HG02759 (cell line): ENCODE results near the gene HOXB7.

Source experiments
- ATAC-seq: cut with Tn5 transposase; IDR thresholded peaks from one replicate; pipeline ENCODE4 v1.9.1; 2021; ENCODE audit warnings: mild to moderate bottlenecking, moderate library complexity; ENCODE audit not compliant: unreplicated experiment

HOXB7 gene

DNA sequence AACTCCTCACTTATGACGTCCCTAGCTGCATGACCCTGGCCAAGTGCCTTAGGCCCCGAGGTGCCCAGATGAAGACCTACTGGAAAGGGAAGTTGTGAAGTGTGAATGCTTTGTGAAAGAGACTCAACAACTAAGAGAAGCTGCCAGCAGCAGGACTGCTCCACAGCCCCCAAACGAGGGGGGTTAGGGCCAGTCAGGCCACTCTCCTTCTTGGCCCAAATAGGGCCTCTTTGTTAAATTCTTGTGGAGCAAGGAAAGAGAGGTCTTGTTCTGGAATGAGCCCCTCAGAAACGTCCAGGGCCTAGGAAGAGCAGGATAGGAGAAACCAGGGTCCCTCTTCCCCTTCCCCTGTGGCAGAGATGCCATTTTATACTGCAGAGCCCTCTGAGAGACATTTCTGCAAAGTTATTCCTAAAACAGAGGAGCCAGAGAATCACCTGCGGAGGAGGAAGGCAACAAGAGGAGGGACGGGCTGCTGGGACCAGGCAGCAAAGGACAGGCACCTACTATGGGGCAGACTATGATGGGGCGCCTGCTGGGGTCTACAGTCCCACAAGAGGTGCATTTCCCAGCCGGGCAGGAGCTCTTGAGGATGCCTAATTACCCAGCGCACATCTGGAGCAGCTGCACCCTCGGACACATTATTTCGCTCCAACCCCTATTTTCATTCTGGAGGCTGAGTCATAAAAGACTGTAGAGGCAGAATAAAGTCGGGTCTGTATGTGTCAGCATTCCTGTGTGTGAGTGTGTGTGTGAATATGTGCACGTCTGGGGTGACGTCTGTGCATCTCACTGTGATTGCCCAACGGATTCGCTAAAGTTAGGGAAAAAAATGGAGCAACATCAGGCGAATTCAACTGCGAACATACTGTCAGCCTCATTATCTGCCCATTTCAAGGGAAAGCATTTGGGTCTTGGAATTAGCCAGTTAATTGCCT is 26.8 kb upstream of the HOXB7 start:
- ATAC-seq, result no peak

DNA sequence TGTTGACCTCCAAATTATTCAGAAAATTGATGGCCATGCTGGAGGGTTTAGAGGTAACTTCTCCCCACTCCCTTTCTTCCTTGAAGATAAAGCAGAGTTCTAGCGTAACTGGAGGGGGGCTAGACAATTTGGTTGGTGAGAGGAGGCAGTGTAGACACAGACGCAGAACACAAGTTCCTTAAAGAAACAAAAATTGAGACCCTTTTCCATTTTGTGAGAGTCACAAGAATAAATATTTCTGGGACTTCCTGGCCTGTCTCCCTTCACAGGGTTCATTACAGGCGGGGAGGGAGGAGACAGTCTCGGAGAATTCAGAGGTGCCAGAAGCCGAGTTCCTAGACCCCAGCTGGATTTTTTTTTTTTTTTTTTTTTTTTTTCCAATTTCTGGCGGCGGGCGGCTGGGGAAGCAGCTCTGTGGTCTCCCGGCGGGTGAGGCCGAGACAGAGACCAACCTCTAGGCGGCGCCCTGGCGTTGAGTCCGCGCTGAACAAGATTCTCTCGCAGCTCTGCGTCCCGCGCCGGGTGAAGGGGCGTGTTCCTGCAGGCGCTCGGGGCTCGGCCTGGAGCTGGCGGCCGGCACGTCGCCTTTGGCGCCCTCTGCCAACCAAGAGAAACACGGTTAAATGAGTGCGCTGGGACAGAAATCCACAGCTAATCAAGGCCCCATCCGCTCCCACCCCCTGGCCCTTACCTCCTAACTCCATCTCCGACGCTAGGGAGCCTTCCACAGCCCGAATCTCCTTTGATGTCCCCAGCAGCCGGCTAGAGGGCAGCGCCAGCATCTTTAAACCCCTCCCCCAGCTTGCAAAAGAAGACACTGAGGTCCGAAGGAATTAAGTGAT is 25.6 kb upstream of the HOXB7 start:
- no peak for ATAC-seq

DNA sequence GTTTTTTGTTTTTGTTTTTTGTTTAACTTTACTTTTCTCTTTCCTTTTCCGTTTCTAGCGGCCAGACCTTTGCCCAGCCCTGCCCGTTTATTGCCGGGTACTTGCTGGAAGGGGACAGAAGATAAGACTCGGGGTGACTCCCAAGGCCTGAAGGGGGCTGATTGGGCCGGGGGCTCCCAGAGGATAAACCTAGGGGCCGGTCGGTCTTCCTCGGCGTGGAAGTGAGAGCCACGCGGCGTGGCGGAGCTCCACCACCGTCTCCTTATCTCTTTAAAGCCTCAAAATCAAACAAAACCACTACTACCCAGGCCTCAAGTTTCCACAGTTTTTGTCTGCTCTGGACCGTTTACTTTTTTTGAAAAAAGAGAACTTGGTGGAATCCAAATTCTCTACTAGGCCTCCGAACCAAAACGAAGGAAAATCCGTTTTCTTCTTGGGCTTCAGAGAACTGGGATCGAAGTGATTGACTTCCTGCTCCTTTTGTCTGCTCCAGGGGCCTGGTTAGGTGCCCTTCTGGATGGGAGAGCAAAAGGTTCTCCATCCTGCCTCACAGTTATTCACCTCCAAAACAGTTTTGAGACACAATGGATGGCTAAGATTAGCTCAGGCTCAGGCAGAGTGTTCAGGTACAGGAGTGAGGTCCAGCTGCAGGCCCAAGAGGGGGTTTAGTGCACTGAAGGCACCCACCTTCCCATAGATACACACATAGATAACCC is 23.8 kb upstream of the HOXB7 start:
- ATAC-seq, result no peak

DNA sequence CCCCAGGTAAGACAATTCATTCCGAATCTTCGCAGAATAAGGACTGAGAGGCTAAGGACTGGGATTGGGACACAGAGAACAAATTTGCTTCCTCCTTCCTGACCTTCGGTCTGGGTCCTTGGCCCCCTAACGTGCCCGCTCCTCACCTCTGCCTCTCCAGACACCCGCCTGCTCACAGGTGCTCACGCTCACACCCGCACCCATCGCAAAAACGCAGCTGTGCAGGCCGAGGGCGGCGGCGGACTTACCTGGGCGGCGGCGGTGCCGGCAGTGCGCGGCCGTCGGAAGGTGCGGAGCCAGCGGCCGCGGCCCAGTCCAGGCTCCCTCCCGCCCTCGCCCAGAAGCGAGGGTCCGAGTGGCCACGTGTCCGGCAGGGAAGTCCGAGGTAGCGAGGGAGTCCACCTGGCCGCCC is 22.5 kb upstream of the HOXB7 start:
- ATAC-seq, result no peak

DNA sequence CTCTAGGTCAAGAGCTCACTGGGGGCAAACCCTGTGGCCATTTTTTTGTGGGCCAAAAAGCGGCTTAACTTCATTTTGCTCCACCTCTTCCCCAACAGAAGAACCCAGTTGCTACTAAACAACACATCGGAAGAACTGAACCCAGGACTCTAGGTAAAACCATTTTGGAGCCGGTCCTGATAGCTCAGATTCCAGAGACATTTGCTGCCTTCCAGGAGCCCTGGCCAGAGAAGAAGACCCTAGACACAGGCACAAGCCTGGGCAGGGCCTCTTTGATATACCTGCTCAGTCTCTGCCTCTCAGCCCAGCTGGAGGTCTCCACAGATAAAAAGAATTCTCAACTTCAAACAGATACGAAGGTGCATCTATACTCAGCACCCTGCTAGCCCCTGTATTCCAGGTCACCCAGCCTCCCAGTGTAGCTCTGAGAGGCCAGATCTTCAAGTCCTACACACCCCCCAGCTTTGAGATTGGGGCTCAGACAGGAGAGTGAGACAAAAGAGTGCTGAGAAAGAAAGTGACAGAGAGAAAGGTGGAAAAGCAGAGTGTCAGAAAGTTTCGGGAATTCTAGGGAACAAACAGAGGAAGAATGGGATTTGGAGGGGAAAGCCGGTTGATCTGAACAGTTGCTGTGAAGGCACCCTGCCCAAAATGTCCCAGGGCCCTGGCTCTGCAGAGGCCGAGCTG is 21.9 kb upstream of the HOXB7 start:
- ATAC-seq, result no peak

DNA sequence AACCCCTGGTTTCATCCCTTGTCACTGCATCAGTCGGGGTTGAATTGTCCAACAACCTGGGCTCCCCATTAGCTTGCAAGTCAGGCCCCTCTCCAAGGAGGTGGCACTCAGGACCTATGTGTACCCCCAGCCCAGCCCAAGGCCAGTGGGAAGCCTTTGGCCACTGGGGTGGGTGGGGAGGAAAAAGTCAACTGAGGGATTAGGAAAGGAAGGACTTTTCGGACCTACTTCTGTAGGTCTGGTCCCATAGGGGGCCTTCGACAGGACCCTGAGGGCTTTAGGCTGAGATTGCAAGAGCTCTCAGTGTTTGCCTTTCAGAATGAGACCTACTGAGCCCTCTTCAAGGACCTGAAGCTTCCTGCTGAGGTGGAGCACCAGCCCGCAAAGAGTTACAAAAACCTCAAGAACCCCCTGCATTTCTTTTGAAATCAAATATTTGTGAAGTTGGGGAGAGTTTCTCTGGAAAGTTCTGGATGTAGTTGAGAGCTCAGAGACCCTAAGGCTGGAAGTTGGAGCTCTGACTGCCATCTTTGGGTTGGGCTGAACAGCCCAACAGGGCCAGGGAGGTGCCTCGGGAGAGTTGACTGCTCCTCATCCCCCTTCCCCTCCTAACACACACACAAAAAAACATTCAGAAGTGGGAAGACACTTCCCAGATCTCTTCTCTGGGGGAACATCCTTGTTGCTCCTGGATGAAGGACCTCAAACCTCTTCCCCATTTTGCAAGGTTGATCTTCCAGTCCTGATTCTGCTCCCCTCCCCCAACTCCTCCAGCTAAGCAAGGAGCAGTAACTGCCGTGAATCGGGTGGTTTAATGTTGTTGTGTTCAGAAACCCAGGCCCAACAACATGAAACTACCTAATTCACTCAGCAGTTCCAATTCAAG is 21.1 kb upstream of the HOXB7 start:
- no peak for ATAC-seq

DNA sequence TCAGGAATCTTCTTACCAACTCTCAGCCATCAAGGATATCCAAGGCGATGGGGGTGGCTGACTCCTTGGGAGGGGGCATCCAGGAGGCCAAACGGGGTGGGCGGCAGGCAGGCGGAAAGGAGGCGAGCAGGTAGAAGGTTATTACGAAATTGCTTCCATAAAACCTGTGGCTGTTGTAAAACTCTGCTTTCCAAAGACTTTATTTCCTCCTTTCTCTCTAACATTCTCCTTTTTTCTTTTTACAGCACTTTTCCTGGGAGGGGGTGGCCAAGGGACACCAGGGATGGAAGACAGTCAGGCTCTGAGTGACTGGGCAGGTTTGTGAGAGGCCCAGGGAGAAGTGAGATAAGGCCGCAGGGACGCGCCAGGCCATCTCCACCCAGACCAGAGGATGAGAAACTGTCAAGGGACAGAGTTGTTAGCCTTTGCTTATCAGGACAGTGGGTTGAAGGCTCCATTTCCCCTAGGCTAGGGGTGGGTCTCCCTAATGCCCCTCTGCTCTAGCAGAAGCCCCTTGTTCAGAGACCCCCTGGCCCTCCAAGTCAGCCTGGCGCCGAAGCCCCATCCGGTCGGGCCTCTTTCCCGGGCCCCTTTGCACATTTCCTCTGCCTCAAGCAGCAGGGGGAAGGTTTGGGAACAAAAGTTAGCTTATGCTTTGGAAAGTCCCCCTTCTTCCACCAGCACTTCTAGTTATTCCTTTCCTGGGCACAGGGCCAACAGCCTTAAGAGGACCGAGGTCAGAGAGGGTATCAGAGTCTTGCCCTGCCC is 20.3 kb upstream of the HOXB7 start:
- ATAC-seq, result no peak

DNA sequence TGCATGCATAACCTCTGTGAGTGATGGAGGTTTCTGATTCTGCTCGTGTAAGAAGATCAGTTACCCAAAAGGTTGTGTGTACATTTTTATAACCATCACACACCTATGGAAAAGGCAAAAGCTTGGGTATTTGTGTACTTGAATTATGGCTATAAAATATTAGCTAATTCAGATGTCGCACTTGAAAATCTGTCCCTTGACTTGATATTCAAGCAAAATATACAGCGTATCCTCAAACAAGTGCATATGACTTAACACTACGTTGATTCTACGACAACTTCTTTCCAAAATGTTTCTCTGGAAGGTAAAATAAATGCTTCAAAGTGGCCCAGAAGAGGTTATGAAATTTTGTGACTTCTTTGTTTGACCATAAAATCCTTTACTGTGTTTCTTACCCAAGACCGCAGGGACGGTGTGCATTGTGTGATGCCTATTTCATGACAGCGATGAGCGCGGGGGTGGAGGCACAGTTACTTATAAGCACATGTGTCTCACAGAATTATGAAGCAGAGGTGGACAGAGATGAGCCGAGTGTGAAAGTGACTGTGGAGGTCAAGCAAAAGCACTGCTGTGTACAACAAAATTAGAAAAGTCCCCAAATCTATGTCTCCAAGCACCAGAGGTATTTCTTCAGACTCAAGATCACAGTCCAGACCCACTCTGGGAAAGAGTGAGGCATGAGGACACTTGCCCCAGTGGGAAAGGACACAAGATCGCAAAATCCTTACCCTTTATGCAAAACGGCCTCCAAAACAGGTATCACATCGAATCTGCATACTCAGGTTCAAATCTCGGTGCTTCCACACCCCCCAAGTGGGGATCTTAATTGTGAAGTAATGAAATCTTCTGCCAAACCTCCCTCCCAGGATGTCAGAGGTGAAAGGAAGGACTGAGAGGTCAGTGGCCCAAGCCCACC is 19.4 kb upstream of the HOXB7 start:
- ATAC-seq, result no peak

DNA sequence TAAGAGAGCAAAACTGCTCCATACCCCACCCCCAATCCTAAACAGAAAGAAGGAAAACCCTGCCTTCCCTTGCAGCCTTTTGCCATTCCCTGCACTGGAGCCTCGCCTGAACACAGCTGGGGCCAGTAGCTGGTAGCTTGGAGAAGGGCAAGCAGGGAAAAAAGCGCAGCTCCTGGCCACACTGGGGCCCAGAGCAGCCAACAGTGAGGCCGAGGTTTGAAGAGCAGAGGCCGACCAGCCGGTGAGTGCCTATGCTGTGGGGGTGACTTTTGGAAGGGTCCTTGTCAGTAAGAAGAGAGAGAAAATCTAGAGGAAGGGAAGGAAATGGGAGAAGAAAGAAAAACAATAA is 18.6 kb upstream of the HOXB7 start:
- no peak for ATAC-seq

DNA sequence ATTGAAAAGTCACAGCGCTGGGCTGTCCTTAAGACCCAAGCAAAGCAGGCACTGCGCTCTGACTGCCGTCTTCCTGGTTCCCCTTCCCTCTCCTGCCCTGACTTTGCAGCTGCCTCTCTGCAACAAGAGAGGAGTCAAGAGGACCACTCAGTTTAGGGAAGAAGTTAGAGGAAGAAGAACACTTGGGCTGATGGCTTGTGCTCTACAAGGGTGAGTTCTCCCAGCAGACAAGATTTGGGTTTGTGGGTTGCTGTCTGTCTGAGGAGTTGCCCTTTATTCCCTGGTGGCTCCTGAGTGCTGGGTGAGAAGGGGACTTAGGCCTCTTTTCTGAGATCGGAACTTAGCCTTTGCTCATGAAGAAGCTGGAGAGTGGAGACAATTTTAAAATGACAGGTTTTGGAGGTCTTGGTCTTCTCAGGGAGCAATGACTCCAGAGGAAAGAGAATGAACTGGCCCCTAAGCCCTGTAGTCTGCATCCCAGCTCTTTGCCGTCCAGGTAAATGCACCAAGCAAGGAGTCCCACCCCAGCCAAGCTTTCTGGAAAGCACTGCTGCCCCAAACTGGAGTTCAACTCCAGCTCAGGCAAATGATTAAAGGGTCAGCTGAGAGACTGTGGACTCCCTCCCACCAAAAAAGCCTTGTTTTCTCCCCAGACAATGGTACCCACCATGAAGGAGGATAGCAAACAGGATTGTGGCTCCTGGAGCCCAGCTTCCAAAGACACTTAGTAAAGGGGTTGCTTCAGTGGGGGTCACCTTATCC is 18.0 kb upstream of the HOXB7 start:
- ATAC-seq, result no peak

DNA sequence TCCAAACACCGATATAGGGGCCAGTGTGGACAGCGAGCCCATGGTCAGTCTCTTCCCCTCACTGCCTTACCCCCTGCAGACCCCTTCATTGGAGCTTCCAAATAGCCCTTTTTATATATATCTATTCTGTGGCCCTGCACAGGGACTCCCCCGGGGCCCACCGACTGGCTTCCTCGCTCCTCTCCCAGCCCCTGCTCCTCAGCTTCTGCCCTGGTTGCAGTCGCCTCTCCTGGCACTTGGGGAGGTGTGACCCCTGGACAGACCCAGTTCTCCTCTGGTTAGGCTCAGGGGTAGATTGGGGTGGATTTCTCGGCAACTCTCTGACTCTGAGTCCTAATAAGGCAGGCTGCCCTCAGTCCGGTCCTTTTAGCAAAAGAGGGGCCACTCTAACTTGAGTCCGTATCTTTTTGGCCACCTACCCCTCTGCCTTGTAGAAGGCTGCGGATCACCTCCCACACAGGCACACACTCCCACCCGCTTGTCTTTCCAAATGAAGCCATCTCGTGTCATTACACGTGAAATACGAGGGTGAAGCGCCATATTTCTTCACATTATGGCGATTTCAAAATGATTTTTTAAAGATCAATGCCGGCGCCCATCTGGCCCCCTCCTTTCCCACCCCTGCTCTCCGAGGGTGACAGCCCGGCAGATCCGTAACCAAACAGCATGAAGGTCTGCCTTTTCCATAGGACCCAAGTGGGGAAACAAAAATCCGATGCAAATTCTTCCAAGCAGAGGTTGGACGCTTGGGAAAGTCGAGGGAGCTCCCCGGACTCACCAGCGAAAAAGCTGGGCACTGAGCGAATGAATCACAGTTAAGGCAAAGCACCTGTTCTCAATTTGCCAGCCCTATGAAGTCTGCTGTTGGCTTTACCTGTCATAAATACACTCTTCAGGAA is 17.1 kb upstream of the HOXB7 start:
- ATAC-seq, result no peak

DNA sequence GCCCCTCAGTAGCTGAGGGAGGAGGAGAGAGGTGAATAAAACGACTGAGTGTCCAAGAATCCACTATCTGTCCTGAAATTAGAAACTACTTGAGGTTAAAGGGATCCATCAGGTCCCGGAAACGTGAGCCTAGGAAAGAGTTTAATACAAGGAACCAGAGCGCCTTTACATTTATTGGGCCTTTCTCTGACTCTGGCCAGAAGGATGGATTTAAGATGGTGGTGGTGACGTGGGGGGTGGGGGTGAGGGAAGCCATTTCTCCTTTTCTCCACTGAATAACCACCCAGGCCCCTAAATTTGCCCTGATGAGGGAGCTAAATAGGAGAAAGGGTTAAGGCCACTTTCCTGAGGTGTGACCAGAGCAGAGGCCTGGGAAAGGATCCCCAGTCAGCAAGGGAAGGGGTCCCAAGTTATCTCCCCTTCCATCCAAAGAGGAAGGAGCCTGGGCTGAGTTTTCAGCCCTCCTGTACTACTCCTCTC is 16.3 kb upstream of the HOXB7 start:
- ATAC-seq, result no peak

DNA sequence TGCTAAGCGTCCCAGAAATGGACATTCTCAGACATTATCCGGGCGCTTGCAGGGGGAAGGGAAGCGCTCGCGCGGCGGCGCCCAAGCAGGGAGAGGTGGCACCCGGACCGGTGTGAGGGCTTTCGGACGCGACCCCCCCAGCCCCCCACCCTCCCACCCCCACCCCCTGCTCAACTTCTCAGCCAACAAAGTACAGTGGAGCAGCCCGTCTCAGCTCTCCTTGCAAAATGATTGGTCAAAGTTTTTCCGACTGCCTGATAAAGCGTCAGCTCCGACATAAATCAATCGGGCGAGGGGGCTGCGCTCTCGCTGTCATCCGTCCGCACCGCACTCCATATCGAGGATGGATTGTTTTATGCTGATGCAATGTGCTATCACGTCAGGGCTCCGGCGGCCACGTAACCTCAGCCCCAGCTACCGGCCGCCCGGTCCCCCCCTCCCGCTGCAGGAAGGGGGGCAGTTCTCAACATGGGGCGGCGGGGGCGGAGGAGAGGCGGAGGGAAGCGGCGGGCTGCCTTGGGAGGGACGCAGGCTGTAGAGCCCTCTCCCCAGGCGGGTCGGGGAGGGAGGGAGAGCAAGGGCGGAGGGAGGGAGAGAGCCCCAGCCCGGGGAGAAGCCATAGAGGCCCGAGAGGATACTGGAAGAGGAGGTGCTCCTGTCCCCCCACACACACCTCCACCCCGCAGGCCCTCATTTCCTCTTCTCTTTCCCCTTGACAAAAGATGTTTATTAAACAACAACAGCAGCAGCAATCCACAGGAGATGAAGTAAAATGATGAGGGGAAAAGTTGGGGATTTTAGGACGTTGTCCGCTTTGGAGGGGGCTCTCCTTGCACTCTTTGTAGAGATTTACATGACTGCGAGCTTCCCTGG is 15.7 kb upstream of the HOXB7 start, which contains the start of gene HOXB9:
Gene HOXB9, minus strand, starts transcription at position 114 of the 873 bp plus-strand sequence. Its CDS starts 89 bp downstream, at position 25.
- ATAC-seq, result no peak

DNA sequence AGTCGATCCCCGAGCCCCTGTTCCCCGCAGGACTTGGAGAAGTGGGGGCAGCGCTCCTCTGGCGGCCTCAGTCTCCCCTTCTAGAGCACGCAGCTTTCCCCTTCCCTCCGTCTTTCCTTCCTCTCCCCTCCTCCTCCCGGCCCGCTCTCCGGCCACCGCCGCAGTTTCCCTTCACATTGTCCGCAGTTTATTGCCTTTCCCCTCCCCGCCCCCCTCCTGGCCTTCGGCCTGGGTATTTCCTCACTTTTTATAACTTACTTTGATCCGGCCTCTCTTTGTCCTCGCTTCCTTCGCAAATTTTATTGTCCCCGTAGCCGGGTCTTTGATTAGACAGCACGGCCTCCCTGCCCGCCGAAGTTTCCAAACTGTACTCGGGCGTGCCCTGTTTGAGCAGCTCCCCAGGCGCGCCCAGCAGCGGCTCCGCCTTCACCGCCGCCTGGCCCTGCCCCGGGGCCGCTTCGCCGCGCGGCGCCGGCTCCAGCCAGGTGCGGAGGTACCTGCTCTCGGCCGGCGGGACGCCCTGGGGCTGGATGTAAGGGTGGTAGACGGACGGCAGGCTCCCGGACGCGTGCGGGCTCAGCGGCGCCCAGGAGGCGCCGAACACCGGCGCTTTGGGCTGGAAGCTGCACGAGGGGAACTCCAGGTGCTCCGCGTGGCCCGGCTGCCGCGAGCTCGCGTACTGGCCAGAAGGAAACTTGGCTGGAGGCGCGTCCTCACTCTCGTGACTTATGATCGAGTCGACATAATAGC is 14.9 kb upstream of the HOXB7 start:
- peak; percentile 39 for ATAC-seq
